Stimulated activated naive CD8-positive, alpha-beta T cell treated with anti-CD3 and anti-CD28 coated beads, Interleukin-15, amount 100 ng/mL, for 72 hours (primary cell): Measurements from ENCODE around the gene LOC128125822.

Experiments
- ATAC-seq: fragments of 150-1000 bp; cut with Tn5 transposase; 2 replicates; pipeline ENCODE4 v1.10.0; 2021; ENCODE audit warnings: mild to moderate bottlenecking, moderate library complexity
- DNase-seq, 2 donors: peaks; one replicate each; pipeline ENCODE4 v3.0.0; 2021 to 2022
- H3K27ac Mint-ChIP-seq, 2 donors: one replicate each; pipeline ENCODE4 v1.8.0; 2022; ENCODE audit warnings: mild to moderate bottlenecking in 2 of 2, mixed read lengths in 2 of 2, moderate library complexity in 2 of 2
- H3K27me3 Mint-ChIP-seq: one replicate; pipeline ENCODE4 v1.8.0; 2022; ENCODE audit warnings: mixed read lengths
- H3K4me1 Mint-ChIP-seq: one replicate; pipeline ENCODE4 v1.8.0; 2022; ENCODE audit warnings: mild to moderate bottlenecking, mixed read lengths
- H3K4me3 Mint-ChIP-seq, 2 donors: one replicate each; pipeline ENCODE4 v1.8.0; 2022; ENCODE audit warnings: mild to moderate bottlenecking in 2 of 2, mixed read lengths in 2 of 2, moderate library complexity in 1 of 2
- H3K9me3 Mint-ChIP-seq, 2 donors: one replicate each; pipeline ENCODE4 v1.8.0; 2022; ENCODE audit warnings: mixed read lengths in 2 of 2

The LOC128125822 gene

DNA sequence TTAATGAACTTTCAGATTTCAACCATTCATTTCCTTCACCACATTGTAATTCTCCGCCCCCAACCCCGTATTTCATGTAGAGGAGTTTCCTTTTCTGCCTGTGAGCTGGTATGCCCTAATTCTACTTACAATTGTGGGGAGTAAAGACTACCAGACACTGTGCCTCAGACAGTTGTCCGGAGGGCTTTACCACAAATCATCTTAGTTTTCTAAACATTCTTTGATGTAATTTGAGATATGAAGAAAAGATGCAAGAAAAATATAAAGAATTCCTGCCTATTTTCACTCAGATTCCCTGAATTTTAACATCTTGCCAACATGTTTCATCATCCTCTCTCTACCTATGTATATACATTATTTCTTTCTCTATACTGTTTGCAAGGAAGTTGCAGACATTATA, 28.3 kb upstream of the LOC128125822 start:
- H3K9me3 Mint-ChIP-seq = peaks cover 0 to 4% of the 10 kb centered on the region in 2 donors
- H3K4me1 Mint-ChIP-seq = no peaks in the 10 kb centered on the region
- DNase-seq = no peak
- ATAC-seq = no peak
- peaks cover 42% of the 10 kb centered on the region for H3K27me3 Mint-ChIP-seq
- H3K27ac Mint-ChIP-seq = no peak overlapping the region
- no peak overlapping the region for H3K4me3 Mint-ChIP-seq

GRCh38 chr6:63546236-63546635, 26.0 kb upstream of the LOC128125822 start:
- Mint-ChIP-seq H3K4me3 (no peak overlapping the region), H3K27me3 (peaks cover 20% of the 10 kb centered on the region), H3K9me3 (peaks cover 0 to 4% of the 10 kb centered on the region in 2 donors), H3K4me1 (no peaks in the 10 kb centered on the region), H3K27ac (no peak overlapping the region)
- no peak for DNase-seq
- ATAC-seq = no peak

- DNase-seq = no peak
- no peak for ATAC-seq
- Mint-ChIP-seq H3K4me1 (no peaks in the 10 kb centered on the region), H3K27ac (no peak overlapping the region), H3K4me3 (no peak overlapping the region), H3K9me3 (peaks cover 0 to 2% of the 10 kb centered on the region in 2 donors), H3K27me3 (peaks cover 20% of the 10 kb centered on the region)
Observed at GRCh38 chr6:63546697-63547096, 25.6 kb upstream of the LOC128125822 start.

- Mint-ChIP-seq H3K9me3 (no peaks in the 10 kb centered on the region), H3K27ac (peak overlapping the region in 1 of 2 donors; percentile 42), H3K27me3 (peaks cover 8% of the 10 kb centered on the region), H3K4me1 (no peaks in the 10 kb centered on the region), H3K4me3 (no peak overlapping the region)
- ATAC-seq (no peak), DNase-seq (no peak)
Observed at GRCh38 chr6:63549076-63549475, 23.2 kb upstream of the LOC128125822 start.

GRCh38 chr6:63553208-63553607, 19.1 kb upstream of the LOC128125822 start:
- ATAC-seq (no peak), DNase-seq (no peak)
- Mint-ChIP-seq H3K27ac (no peak overlapping the region), H3K4me1 (no peaks in the 10 kb centered on the region), H3K4me3 (no peak overlapping the region), H3K9me3 (no peaks in the 10 kb centered on the region), H3K27me3 (peaks cover 8% of the 10 kb centered on the region)

GRCh38 chr6:63553900-63554299, 18.4 kb upstream of the LOC128125822 start:
- Mint-ChIP-seq H3K4me1 (no peaks in the 10 kb centered on the region), H3K27ac (no peak overlapping the region), H3K4me3 (no peak overlapping the region), H3K27me3 (peaks cover 7% of the 10 kb centered on the region), H3K9me3 (no peaks in the 10 kb centered on the region)
- DNase-seq (no peak), ATAC-seq (no peak)

DNA sequence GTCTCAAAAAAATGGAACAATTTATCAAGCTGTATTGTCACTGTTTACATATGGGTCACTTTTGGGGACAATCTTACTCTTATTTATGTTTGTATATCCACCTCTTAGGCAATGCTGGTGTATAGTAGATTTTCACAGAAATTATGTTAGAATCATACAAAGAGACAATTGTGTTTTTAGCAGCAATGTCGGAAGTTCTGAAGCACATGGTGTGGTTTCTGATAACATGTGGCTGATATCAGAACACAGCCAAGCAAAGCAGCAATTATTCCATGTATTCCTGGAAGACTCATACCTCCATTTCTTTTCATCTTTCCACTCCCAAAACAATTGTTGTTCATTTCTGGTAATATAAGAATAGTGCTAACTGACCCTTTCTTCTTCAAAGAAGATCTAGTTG, 17.5 kb upstream of the LOC128125822 start:
- ATAC-seq (no peak), DNase-seq (no peak)
- no peak overlapping the region for H3K27ac Mint-ChIP-seq
- H3K4me1 Mint-ChIP-seq = no peaks in the 10 kb centered on the region
- peaks cover 7% of the 10 kb centered on the region for H3K27me3 Mint-ChIP-seq
- no peak overlapping the region for H3K4me3 Mint-ChIP-seq
- H3K9me3 Mint-ChIP-seq = no peaks in the 10 kb centered on the region

- H3K9me3 Mint-ChIP-seq = no peaks in the 10 kb centered on the region
Observed at GRCh38 chr6:63556369-63556768, 15.9 kb upstream of the LOC128125822 start.

GRCh38 chr6:63558278-63558677, 14.0 kb upstream of the LOC128125822 start:
- Mint-ChIP-seq H3K4me3 (no peak overlapping the region), H3K27me3 (peaks cover 7% of the 10 kb centered on the region), H3K27ac (peak overlapping the region in 1 of 2 donors; percentile 47), H3K4me1 (no peaks in the 10 kb centered on the region), H3K9me3 (no peaks in the 10 kb centered on the region)
- DNase-seq (no peak), ATAC-seq (no peak)

More at GRCh38 chr6:63556369-63556768, 15.9 kb upstream of the LOC128125822 start:
- DNase-seq (no peak), ATAC-seq (no peak)
- H3K27me3 Mint-ChIP-seq = peaks cover 7% of the 10 kb centered on the region
- no peak overlapping the region for H3K27ac Mint-ChIP-seq
- H3K4me3 Mint-ChIP-seq = no peak overlapping the region
- no peaks in the 10 kb centered on the region for H3K4me1 Mint-ChIP-seq

GRCh38 chr6:63560801-63561287, 11.4 kb upstream of the LOC128125822 start:
- H3K4me1 Mint-ChIP-seq = no peaks in the 10 kb centered on the region
- no peaks in the 10 kb centered on the region for H3K9me3 Mint-ChIP-seq
- DNase-seq = no peak
- no peak overlapping the region for H3K4me3 Mint-ChIP-seq
- peaks cover 7% of the 10 kb centered on the region for H3K27me3 Mint-ChIP-seq
- no peak overlapping the region for H3K27ac Mint-ChIP-seq
- ATAC-seq = no peak

DNA sequence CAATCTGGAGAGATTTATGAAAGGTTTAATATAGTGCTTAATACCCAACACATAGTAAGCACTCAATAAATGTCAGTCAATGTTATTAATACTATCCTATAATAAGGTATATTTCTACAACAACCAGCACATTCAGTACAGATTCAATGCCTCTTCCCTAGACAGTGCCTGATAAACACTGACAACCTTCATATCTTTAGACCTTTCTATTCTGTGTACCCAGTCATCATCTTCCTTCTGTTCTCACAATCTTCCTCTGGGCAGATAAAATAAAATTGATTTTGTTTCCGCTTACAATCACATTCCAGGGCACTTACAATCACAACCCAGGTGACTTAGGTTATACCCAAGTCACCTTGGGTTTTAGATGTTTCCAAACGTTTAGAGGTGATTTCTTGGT, 11.0 kb upstream of the LOC128125822 start:
- no peak overlapping the region for H3K4me3 Mint-ChIP-seq
- peaks cover 3% of the 10 kb centered on the region for H3K27me3 Mint-ChIP-seq
- ATAC-seq (no peak), DNase-seq (no peak)
- H3K4me1 Mint-ChIP-seq = no peaks in the 10 kb centered on the region
- H3K9me3 Mint-ChIP-seq = no peaks in the 10 kb centered on the region
- H3K27ac Mint-ChIP-seq = no peak overlapping the region

DNA sequence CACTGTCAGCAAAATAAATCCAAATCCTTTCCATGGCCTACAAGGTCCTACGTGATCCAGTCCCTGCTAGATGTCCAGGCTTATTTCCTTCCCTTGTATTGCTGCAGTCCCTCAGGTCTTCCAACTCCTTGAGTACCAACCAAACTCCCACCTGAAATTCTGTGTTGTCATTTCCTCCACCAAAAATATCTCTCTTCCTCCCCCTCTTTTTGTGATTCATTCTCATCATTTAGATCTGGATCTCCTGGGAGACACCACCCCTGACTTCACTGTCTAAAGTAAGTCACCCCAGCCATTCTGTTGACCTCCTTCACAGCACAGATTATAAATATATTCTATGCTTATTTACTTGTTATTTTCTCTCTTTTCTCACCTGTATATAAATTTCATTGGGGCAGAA, 9.0 kb upstream of the LOC128125822 start:
- Mint-ChIP-seq H3K27me3 (no peaks in the 10 kb centered on the region), H3K4me1 (no peaks in the 10 kb centered on the region)

GRCh38 chr6:63565058-63565726, 7.1 kb upstream of the LOC128125822 start:
- DNase-seq = no peak

More for the DNA sequence above, 9.0 kb upstream of the LOC128125822 start:
- no peak overlapping the region for H3K27ac Mint-ChIP-seq
- DNase-seq (no peak), ATAC-seq (no peak)
- H3K4me3 Mint-ChIP-seq = no peak overlapping the region
- H3K9me3 Mint-ChIP-seq = no peaks in the 10 kb centered on the region

GRCh38 chr6:63565727-63566596, 6.3 kb upstream of the LOC128125822 start:
- ATAC-seq (no peak), DNase-seq (no peak)
- H3K9me3 Mint-ChIP-seq = no peaks in the 10 kb centered on the region
- peak overlapping the region in 1 of 2 donors; percentile 29 for H3K27ac Mint-ChIP-seq
- peaks cover under 1% of the 10 kb centered on the region for H3K4me1 Mint-ChIP-seq
- no peak overlapping the region for H3K4me3 Mint-ChIP-seq
- no peaks in the 10 kb centered on the region for H3K27me3 Mint-ChIP-seq

More at GRCh38 chr6:63565058-63565726, 7.1 kb upstream of the LOC128125822 start:
- no peak for ATAC-seq
- H3K27ac Mint-ChIP-seq = no peak overlapping the region
- H3K9me3 Mint-ChIP-seq = no peaks in the 10 kb centered on the region
- H3K27me3 Mint-ChIP-seq = no peaks in the 10 kb centered on the region
- no peak overlapping the region for H3K4me3 Mint-ChIP-seq
- no peaks in the 10 kb centered on the region for H3K4me1 Mint-ChIP-seq

DNA sequence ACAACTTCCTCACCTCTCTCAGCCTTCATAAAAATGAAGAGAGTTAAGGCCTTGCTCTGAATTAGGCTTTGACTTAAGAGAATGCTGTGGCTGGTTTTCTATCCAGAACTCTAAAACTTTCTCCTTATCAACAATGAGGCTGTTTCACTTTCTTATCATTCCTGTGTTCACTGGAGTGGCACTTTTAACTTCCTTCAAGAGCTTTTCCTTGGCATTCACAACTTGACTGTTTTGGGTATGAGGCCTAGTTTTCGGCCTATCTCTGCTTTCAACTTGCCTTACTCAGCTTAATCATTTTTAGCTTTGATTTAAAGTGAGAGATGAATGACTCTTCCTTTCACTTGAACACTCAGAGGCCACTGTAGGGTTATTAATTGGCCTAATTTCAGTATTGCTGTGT, 4.3 kb upstream of the LOC128125822 start:
- H3K27ac Mint-ChIP-seq = no peak overlapping the region

More for the DNA sequence above, 4.3 kb upstream of the LOC128125822 start:
- H3K4me3 Mint-ChIP-seq = no peak overlapping the region
- peaks cover 10% of the 10 kb centered on the region for H3K4me1 Mint-ChIP-seq
- H3K27me3 Mint-ChIP-seq = no peaks in the 10 kb centered on the region
- ATAC-seq = no peak
- DNase-seq = no peak
- H3K9me3 Mint-ChIP-seq = no peaks in the 10 kb centered on the region
